OCI-LY3 (cell line): Measurements from ENCODE around the gene MEI4.

ENCODE experiments used
- H2AFZ ChIP-seq: fragments of 200-600, 300-600 bp; shearing (Covaris generic); 2 replicates; pipeline ENCODE4 v1.6.0; 2014; ENCODE audit warnings: antibody characterized with exemption, low read depth, low read length
- H3K27ac ChIP-seq: fragments of 200-600, 300-600 bp; sonication (generic); 2 replicates; pipeline ENCODE4 v1.5.1; 2014; ENCODE audit warnings: mild to moderate bottlenecking, low read length, moderate library complexity, mixed read lengths
- H3K27me3 ChIP-seq: fragments of 200-600, 300-600 bp; sonication (generic); 2 replicates; pipeline ENCODE4 v1.6.1; 2014; ENCODE audit warnings: low read depth, low read length, mixed read lengths
- H3K36me3 ChIP-seq: fragments of 200-600, 300-600 bp; sonication (generic); replicated peaks from 2 replicates; pipeline ENCODE3; 2014; ENCODE audit warnings: low read depth, low read length, mixed read lengths
- H3K4me1 ChIP-seq: fragments of 300-600, 200-600 bp; sonication (generic); 2 replicates; pipeline ENCODE4 v1.6.1; 2014; ENCODE audit warnings: low read length, mixed read lengths
- H3K4me2 ChIP-seq: fragments of 200-600, 300-600 bp; sonication (generic); 2 replicates; pipeline ENCODE4 v1.6.1; 2014; ENCODE audit warnings: low read length, mixed read lengths
- H3K4me3 ChIP-seq: fragments of 300-600, 200-600 bp; sonication (generic); 2 replicates; pipeline ENCODE4 v1.5.1; 2014; ENCODE audit warnings: antibody characterized with exemption, mild to moderate bottlenecking, low read length, moderate library complexity
- H3K79me2 ChIP-seq: fragments of 300-600, 200-600 bp; shearing (Covaris generic); 2 replicates; pipeline ENCODE4 v1.6.1; 2014; ENCODE audit warnings: mild to moderate bottlenecking, low read length, mixed read lengths
- H3K9ac ChIP-seq: fragments of 300-600, 200-600 bp; shearing (Covaris generic); 2 replicates; pipeline ENCODE4 v1.6.0; 2014; ENCODE audit warnings: mild to moderate bottlenecking, low read length, moderate library complexity
- H3K9me3 ChIP-seq: fragments of 200-600, 300-600 bp; shearing (Covaris generic); 2 replicates; pipeline ENCODE4 v1.6.1; 2014; ENCODE audit warnings: low read length, mixed read lengths; ENCODE audit not compliant: insufficient read depth
- H4K20me1 ChIP-seq: fragments of 200-600, 300-600 bp; sonication (generic); 2 replicates; pipeline ENCODE4 v1.6.1; 2016; ENCODE audit warnings: low read length, mixed read lengths; ENCODE audit not compliant: insufficient read depth
- CTCF ChIP-seq: fragments of 200-600, 300-600 bp; sonication (generic); IDR thresholded peaks from 2 replicates; pipeline ENCODE4 v1.5.1; 2014; ENCODE audit warnings: antibody characterized with exemption, low read length, low read depth
- EZH2phosphoT487 ChIP-seq: fragments of 200-600 bp; shearing (Covaris generic); IDR thresholded peaks from 2 replicates; pipeline ENCODE4 v1.6.1; 2018; ENCODE audit warnings: antibody characterized with exemption, mixed run types, low read depth

MEI4 gene

GRCh38 chr6:77619114-77619513 lies 33.7 kb upstream of the MEI4 start:
- no peak for TF ChIP-seq EZH2phosphoT487
- no peak for TF ChIP-seq CTCF
- Histone ChIP-seq H3K4me3 (no peak overlapping the region), H4K20me1 (no peaks in the 10 kb centered on the region), H3K4me2 (no peak overlapping the region), H3K79me2 (no peaks in the 10 kb centered on the region), H3K27ac (no peak overlapping the region), H3K9me3 (peaks cover 2% of the 10 kb centered on the region; the same call in 1 of the 2 replicates), H3K27me3 (no peaks in the 10 kb centered on the region), H3K9ac (no peak overlapping the region), H2AFZ (no peak overlapping the region), H3K36me3 (no peaks in the 10 kb centered on the region), H3K4me1 (0 out of 2 replicates have a peak, but pooled peaks cover 3% of the 10 kb centered on the region)

GRCh38 chr6:77620278-77620882 lies 32.5 kb upstream of the MEI4 start:
- TF ChIP-seq EZH2phosphoT487 (no peak), CTCF (peak; percentile 74)
- H4K20me1 ChIP-seq: no peaks in the 10 kb centered on the region
- no peaks in the 10 kb centered on the region for H3K27me3 ChIP-seq
- no peak overlapping the region for H2AFZ ChIP-seq
- no peak overlapping the region for H3K4me3 ChIP-seq
- 0 out of 2 replicates have a peak, but pooled peaks cover 3% of the 10 kb centered on the region for H3K4me1 ChIP-seq
- no peak overlapping the region for H3K9ac ChIP-seq
- H3K79me2 ChIP-seq: no peaks in the 10 kb centered on the region
- H3K36me3 ChIP-seq: no peaks in the 10 kb centered on the region
- peaks cover 2% of the 10 kb centered on the region; the same call in 1 of the 2 replicates for H3K9me3 ChIP-seq
- no peak overlapping the region for H3K27ac ChIP-seq
- no peak overlapping the region for H3K4me2 ChIP-seq

- no peak for TF ChIP-seq EZH2phosphoT487
- no peak for TF ChIP-seq CTCF
- Histone ChIP-seq H4K20me1 (no peaks in the 10 kb centered on the region), H3K9ac (no peak overlapping the region), H2AFZ (no peak overlapping the region), H3K4me1 (0 out of 2 replicates have a peak, but pooled peaks cover 3% of the 10 kb centered on the region), H3K36me3 (no peaks in the 10 kb centered on the region), H3K9me3 (no peaks in the 10 kb centered on the region), H3K4me2 (no peak overlapping the region), H3K27me3 (no peaks in the 10 kb centered on the region), H3K27ac (no peak overlapping the region), H3K79me2 (no peaks in the 10 kb centered on the region), H3K4me3 (no peak overlapping the region)
These were observed 28.3 kb upstream of the MEI4 start for GRCh38 chr6:77624515-77624914.

- no peak overlapping the region for H3K9ac ChIP-seq
- TF ChIP-seq CTCF (no peak), EZH2phosphoT487 (no peak)
- H2AFZ ChIP-seq: no peak overlapping the region
- peaks cover 8% of the 10 kb centered on the region; the same call in 1 of the 2 replicates for H3K4me1 ChIP-seq
- H3K27me3 ChIP-seq: no peaks in the 10 kb centered on the region
- no peak overlapping the region for H3K4me2 ChIP-seq
- H4K20me1 ChIP-seq: no peaks in the 10 kb centered on the region
- H3K79me2 ChIP-seq: no peaks in the 10 kb centered on the region
- H3K27ac ChIP-seq: no peak overlapping the region
- no peaks in the 10 kb centered on the region for H3K9me3 ChIP-seq
- no peaks in the 10 kb centered on the region for H3K36me3 ChIP-seq
- no peak overlapping the region for H3K4me3 ChIP-seq
These were observed 26.4 kb upstream of the MEI4 start for GRCh38 chr6:77626426-77626825.
